A549 (cell line): Measurements from ENCODE around the gene EPN2.

ENCODE experiments used
- BHLHE40 ChIP-seq: IDR thresholded peaks from 2 replicates; pipeline ENCODE4 v1.6.1; 2012; ENCODE audit warnings: low read depth, low read length, inconsistent platforms
- CEBPB ChIP-seq, 2 experiments: fragments of >200 bp in 1 of 2; sonication (Bioruptor Twin) in 1 of 2; formaldehyde crosslinking in 1 of 2; IDR thresholded peaks; 2 replicates each; pipeline ENCODE4 v1.6.1; 2012 to 2016
- EHMT2 ChIP-seq: fragments of 200-600 bp; sonication (generic); IDR thresholded peaks from 2 replicates; pipeline ENCODE4 v1.6.1; 2016; ENCODE audit warnings: antibody characterized with exemption, low read depth, mild to moderate bottlenecking, moderate library complexity
- JUN ChIP-seq, 2 experiments: fragments of >200 bp; sonication (Bioruptor Twin); formaldehyde crosslinking; IDR thresholded peaks; 2 replicates in 1 of 2; 3 replicates in 1 of 2; pipeline ENCODE4 v1.6.1; 2016 to 2017
- KDM1A ChIP-seq: fragments of 200-600 bp; sonication (generic); IDR thresholded peaks from 2 replicates; pipeline ENCODE4 v1.6.1; 2016; ENCODE audit warnings: low read depth, mild to moderate bottlenecking
- MAX ChIP-seq: IDR thresholded peaks from 2 replicates; pipeline ENCODE4 v1.6.1; 2012
- POLR2A ChIP-seq: IDR thresholded peaks from 2 replicates; pipeline ENCODE4 v1.6.1; 2012; ENCODE audit warnings: mild to moderate bottlenecking, low read length
- REST ChIP-seq: fragments of 200-600 bp; sonication (generic); IDR thresholded peaks from 2 replicates; pipeline ENCODE4 v1.6.1; 2016; ENCODE audit warnings: antibody characterized with exemption, mild to moderate bottlenecking, moderate library complexity
- TF ChIP-seq, protein P1 (sequence below): fragments of >200 bp; sonication (Bioruptor Twin); formaldehyde crosslinking; IDR thresholded peaks from 3 replicates; pipeline ENCODE4 v1.5.1; 2016
- TF ChIP-seq, protein P2 (sequence below): fragments of 150-350 bp; IDR thresholded peaks from 2 replicates; pipeline ENCODE4 v1.6.1; 2014; ENCODE audit warnings: low read depth, mild to moderate bottlenecking, low read length

DNA sequence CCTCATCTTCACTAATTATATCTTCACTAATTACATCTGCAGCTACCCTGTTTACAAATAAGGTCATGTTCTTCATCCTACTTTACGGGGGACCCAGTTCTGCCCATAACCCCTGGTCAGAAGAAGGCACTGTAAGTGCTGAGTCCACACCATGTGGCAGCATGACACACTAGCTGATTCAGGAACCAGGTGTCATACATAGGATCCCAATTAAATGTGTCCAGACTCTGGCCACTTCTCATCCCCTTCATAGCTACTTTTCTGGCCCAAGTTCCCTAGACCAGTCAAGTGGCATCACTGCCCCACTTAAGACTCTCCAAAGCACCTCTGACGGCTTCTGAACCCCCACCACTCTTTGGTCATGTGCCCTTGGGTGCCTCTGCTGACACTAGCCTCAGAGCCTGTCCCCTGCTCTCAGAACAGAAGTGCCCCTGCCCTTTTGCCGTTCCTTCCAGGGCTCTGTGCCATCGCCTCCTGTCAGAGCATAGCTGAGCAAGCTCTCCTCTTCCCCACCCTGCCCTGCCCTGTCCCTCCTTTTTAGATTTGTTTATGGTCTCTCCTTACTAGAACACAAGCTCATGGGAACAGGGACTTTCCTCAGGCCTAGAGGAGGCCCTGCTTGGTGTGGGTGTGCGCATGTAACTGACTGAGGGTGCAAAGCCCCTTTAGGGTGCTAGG, 64.2 kb downstream of the EPN2 start:
- TF ChIP-seq, protein P1, sequence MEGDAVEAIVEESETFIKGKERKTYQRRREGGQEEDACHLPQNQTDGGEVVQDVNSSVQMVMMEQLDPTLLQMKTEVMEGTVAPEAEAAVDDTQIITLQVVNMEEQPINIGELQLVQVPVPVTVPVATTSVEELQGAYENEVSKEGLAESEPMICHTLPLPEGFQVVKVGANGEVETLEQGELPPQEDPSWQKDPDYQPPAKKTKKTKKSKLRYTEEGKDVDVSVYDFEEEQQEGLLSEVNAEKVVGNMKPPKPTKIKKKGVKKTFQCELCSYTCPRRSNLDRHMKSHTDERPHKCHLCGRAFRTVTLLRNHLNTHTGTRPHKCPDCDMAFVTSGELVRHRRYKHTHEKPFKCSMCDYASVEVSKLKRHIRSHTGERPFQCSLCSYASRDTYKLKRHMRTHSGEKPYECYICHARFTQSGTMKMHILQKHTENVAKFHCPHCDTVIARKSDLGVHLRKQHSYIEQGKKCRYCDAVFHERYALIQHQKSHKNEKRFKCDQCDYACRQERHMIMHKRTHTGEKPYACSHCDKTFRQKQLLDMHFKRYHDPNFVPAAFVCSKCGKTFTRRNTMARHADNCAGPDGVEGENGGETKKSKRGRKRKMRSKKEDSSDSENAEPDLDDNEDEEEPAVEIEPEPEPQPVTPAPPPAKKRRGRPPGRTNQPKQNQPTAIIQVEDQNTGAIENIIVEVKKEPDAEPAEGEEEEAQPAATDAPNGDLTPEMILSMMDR, result no peak
- TF ChIP-seq JUN (IDR thresholded peaks at IDR 0.05) (no peak), POLR2A (no peak), EHMT2 (no peak), CEBPB (IDR thresholded peaks at IDR 0.05) (no peak), BHLHE40 (no peak), KDM1A (no peak), MAX (no peak), REST (no peak)
- TF ChIP-seq, protein P2, sequence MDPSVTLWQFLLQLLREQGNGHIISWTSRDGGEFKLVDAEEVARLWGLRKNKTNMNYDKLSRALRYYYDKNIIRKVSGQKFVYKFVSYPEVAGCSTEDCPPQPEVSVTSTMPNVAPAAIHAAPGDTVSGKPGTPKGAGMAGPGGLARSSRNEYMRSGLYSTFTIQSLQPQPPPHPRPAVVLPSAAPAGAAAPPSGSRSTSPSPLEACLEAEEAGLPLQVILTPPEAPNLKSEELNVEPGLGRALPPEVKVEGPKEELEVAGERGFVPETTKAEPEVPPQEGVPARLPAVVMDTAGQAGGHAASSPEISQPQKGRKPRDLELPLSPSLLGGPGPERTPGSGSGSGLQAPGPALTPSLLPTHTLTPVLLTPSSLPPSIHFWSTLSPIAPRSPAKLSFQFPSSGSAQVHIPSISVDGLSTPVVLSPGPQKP, result no peak
